Measurements from ENCODE around the gene FLT1.

FLT1 gene

GRCh38 chr13:28342251-28342650, 152.7 kb downstream of the FLT1 start:
- DNase-seq (ENCODE audit: low read depth in 3 of 3): no peak

GRCh38 chr13:28340272-28340793, 154.6 kb downstream of the FLT1 start:
- DNase-seq (ENCODE audit: low read depth in 3 of 3): no peak

GRCh38 chr13:28339419-28339818, 155.5 kb downstream of the FLT1 start:
- DNase-seq (ENCODE audit: low read depth in 3 of 3): no peak

- no peak for DNase-seq (ENCODE audit: low read depth in 3 of 3)
Measured at GRCh38 chr13:28338742-28339141, 156.2 kb downstream of the FLT1 start.

GRCh38 chr13:28338006-28338574, 156.8 kb downstream of the FLT1 start:
- no peak for DNase-seq (ENCODE audit: low read depth in 3 of 3)

- no peak for DNase-seq (ENCODE audit: low read depth in 3 of 3)
Measured at GRCh38 chr13:28337166-28338005, 157.5 kb downstream of the FLT1 start.

GRCh38 chr13:28336193-28336657, 158.7 kb downstream of the FLT1 start:
- DNase-seq (ENCODE audit: low read depth in 3 of 3): no peak

GRCh38 chr13:28333204-28333881, 161.6 kb downstream of the FLT1 start:
- no peak for DNase-seq (ENCODE audit: low read depth in 3 of 3)

- no peak for DNase-seq (ENCODE audit: low read depth in 3 of 3)
Measured at GRCh38 chr13:28329395-28330158, 165.4 kb downstream of the FLT1 start.

GRCh38 chr13:28328271-28328607, 166.7 kb downstream of the FLT1 start:
- DNase-seq (ENCODE audit: low read depth in 3 of 3): no peak

GRCh38 chr13:28327373-28328270, 167.3 kb downstream of the FLT1 start:
- no peak for DNase-seq (ENCODE audit: low read depth in 3 of 3)

- DNase-seq (ENCODE audit: low read depth in 3 of 3): no peak
Measured at GRCh38 chr13:28326056-28326455, 168.9 kb downstream of the FLT1 start.

GRCh38 chr13:28325022-28325421, 169.9 kb downstream of the FLT1 start:
- no peak for DNase-seq (ENCODE audit: low read depth in 3 of 3)

- DNase-seq (ENCODE audit: low read depth in 3 of 3): peak; percentile 20 to 47 (median 34)
Measured at GRCh38 chr13:28324181-28324789, 170.6 kb downstream of the FLT1 start.

GRCh38 chr13:28322256-28322905, 172.5 kb downstream of the FLT1 start:
- DNase-seq (ENCODE audit: low read depth in 3 of 3): no peak

- DNase-seq (ENCODE audit: low read depth in 3 of 3): no peak
Measured at GRCh38 chr13:28321756-28322155, 173.2 kb downstream of the FLT1 start.

GRCh38 chr13:28320884-28321574, 173.9 kb downstream of the FLT1 start:
- no peak for DNase-seq (ENCODE audit: low read depth in 3 of 3)

GRCh38 chr13:28320209-28320608, 174.7 kb downstream of the FLT1 start:
- DNase-seq (ENCODE audit: low read depth in 3 of 3): no peak

- DNase-seq (ENCODE audit: low read depth in 3 of 3): no peak
Measured at GRCh38 chr13:28319528-28319927, 175.4 kb downstream of the FLT1 start.

Measured in stimulated activated CD4-positive, alpha-beta T cell treated with anti-CD3 and anti-CD28 coated beads, TNF-alpha, amount 100 ng/mL, for 48 hours (primary cell).